Activated naive CD8-positive, alpha-beta T cell treated with anti-CD3 and anti-CD28 coated beads for 36 hours (primary cell): ENCODE results near the gene COL19A1. TPM values are rescaled to one million over a fixed set of nuclear protein-coding genes. Genes with fewer than 3 reads are reported as not detected.
"Not testable (repeated sequence)": the region's sequence is repeated elsewhere in the genome, so short reads cannot be mapped to it uniquely, and the experiment has no call there.

Source experiments
- DNase-seq: peaks from one replicate; pipeline ENCODE4 v3.0.0; 2021
- H3K27ac Mint-ChIP-seq: one replicate; pipeline ENCODE4 v1.8.0; 2022; ENCODE audit warnings: mild to moderate bottlenecking, moderate library complexity, mixed read lengths
- H3K27me3 Mint-ChIP-seq: one replicate; pipeline ENCODE4 v1.8.0; 2022; ENCODE audit warnings: mild to moderate bottlenecking, mixed read lengths
- H3K36me3 Mint-ChIP-seq: one replicate; pipeline ENCODE4 v1.8.0; 2021; ENCODE audit warnings: mild to moderate bottlenecking, mixed read lengths
- H3K4me1 Mint-ChIP-seq: one replicate; pipeline ENCODE4 v1.8.0; 2021; ENCODE audit warnings: mixed read lengths
- H3K4me3 Mint-ChIP-seq: one replicate; pipeline ENCODE4 v1.8.0; 2022; ENCODE audit warnings: mild to moderate bottlenecking, moderate library complexity, mixed read lengths
- H3K9me3 Mint-ChIP-seq: one replicate; pipeline ENCODE4 v1.8.0; 2022; ENCODE audit warnings: mixed read lengths
- total RNA-seq, 2 experiments: library from RNA; stranded (reverse); gene quantifications; one replicate each; pipeline ENCODE4 v1.2.3, GENCODE V29; 2021

The COL19A1 gene
- total RNA-seq, 2 experiments from 2014 or later, result 0.36 to 0.47 TPM

DNA sequence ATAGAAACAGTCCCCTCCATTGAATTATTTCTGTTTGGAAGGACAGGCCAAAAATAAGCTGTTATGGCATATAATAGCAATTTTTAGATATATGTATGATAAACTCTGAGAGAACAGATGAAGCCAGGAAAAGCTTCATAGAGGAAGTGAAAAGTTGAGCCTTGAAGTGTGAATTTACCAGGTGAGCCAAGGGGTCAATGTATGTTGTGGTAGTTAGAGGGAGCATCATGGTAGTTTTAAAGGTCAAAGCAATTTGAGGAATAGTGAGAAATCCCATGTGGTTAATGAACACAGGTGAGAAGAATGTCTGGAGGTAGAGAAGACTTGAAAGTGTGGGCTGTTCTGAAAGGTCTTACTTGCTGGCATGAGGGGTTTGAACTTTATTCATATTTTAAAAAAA is 47.0 kb downstream of the COL19A1 start:
- no peak for DNase-seq
- Mint-ChIP-seq H3K9me3 (no peaks in the 10 kb centered on the region), H3K36me3 (no peaks in the 10 kb centered on the region), H3K27me3 (no peaks in the 10 kb centered on the region), H3K4me3 (no peak overlapping the region), H3K4me1 (peaks cover 7% of the 10 kb centered on the region), H3K27ac (no peak overlapping the region)

DNA sequence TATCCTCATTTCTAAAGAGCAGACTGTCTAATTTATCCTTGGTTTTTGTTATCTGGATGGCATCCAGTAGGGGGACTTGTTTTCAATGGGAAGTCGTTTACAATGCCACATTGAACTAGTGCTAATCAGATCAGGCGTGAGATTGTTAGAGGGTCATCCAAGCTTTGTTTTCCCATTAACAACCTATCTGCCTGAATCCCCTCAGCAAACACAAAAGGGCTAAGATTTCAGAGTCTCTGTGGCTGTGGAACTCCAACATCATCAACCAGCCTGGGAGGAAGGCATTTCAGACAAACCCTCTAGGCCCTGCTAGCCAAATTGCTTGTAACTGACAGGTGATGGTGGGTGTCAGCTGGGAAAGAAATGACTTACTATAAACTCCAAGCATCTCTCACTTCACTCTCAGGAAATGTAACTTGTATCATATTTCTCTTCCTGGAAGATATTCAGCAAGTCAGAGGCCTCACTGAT is 47.7 kb downstream of the COL19A1 start:
- peaks cover 7% of the 10 kb centered on the region for H3K4me1 Mint-ChIP-seq
- H3K9me3 Mint-ChIP-seq, result no peaks in the 10 kb centered on the region
- no peaks in the 10 kb centered on the region for H3K36me3 Mint-ChIP-seq
- no peak overlapping the region for H3K4me3 Mint-ChIP-seq
- no peak overlapping the region for H3K27ac Mint-ChIP-seq
- DNase-seq, result no peak
- H3K27me3 Mint-ChIP-seq, result no peaks in the 10 kb centered on the region

DNA sequence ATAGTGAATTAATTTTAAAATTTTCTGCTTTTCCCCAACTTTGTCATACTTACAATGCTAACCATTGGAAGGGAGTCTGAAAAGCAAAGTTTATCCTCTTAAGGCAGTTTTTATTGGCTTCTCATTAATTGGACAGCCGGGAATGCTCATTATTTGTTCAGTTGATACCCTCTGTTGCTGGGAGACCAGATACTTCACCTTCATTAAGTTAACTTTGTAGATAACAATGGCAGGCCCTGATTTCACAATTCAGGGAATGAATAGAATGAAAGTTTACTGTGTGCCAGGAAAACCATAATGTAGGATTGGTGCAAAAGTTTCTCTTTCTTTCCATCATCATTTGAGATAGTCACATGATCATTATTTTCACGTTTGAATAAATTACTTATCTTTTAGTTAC is 49.0 kb downstream of the COL19A1 start:
- Mint-ChIP-seq H3K36me3 (no peaks in the 10 kb centered on the region), H3K4me1 (peaks cover 7% of the 10 kb centered on the region), H3K27ac (no peak overlapping the region), H3K27me3 (no peaks in the 10 kb centered on the region), H3K9me3 (no peaks in the 10 kb centered on the region), H3K4me3 (no peak overlapping the region)
- no peak for DNase-seq

DNA sequence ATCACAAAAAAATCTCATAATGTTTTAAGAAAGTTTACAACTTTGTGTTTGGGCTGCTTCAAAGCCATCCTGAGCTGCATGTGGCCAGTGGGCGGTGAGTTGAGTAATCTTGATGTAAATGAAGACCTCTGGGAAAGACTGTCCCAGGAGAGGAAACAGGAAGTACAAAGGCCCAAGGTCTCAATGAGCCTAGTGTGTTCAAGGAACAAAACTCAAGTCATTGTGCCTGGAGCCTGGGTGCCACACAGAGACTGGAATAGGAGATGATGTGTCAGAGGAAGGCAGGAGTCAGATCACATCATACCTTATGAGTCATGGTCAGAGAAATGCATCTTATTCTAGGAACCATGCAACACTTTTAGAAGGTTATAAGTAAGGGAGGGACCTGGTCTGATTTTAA is 51.5 kb downstream of the COL19A1 start:
- peak; percentile 13 for DNase-seq
- Mint-ChIP-seq H3K4me1 (peaks cover 7% of the 10 kb centered on the region), H3K9me3 (no peaks in the 10 kb centered on the region), H3K27me3 (no peaks in the 10 kb centered on the region), H3K27ac (peak overlapping the region; percentile 17), H3K4me3 (no peak overlapping the region), H3K36me3 (no peaks in the 10 kb centered on the region)

DNA sequence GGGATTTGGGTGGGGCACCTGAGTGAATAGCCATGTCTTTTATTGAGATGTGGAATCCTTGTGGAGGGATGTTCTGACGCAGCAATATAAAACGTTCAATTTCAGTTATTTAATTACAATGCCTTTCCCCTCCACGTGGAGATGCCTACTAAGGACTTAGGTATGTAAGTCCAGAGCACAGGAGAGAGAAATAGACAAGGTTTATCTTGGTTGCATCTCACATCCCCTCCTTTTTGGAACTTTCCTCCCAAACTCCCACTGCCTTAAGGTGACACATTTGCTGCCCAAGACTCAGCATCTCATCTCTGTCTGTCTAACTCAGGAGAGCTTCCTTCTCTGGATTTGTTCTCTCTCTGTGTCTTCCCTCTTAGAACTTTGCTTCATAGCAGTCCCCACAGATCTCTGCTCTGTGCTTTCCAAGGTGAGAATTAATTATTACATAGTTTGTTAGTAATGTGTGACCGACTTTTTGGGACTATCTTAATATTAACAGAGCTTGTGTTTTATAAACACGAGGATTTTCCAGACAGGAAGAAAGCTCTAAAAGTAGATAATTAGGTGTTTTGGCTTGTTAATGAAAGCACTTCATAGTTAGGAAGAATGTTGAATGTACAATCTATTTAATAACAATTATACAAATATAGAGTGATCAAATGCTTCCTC is 52.6 kb downstream of the COL19A1 start:
- no peaks in the 10 kb centered on the region for H3K27me3 Mint-ChIP-seq
- DNase-seq, result no peak
- peaks cover 7% of the 10 kb centered on the region for H3K4me1 Mint-ChIP-seq
- no peaks in the 10 kb centered on the region for H3K9me3 Mint-ChIP-seq
- no peak overlapping the region for H3K27ac Mint-ChIP-seq
- no peak overlapping the region for H3K4me3 Mint-ChIP-seq
- H3K36me3 Mint-ChIP-seq, result no peaks in the 10 kb centered on the region

DNA sequence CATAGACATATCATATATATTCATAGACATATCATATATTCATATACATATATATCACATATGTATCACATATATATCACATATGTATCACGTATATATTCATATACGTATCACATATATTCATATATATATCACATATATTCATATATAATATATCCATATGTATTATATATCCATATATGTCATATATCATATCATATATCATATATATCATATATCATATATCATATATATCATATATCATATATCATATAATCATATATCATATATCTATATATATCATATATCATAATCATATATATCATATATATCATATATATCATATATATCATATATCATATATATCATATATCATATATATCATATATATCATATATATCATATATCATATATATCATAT is 54.7 kb downstream of the COL19A1 start:
- not testable (repeated sequence) for H3K27me3 Mint-ChIP-seq, H3K9me3 Mint-ChIP-seq, H3K4me1 Mint-ChIP-seq, H3K4me3 Mint-ChIP-seq, H3K36me3 Mint-ChIP-seq, H3K27ac Mint-ChIP-seq, DNase-seq

DNA sequence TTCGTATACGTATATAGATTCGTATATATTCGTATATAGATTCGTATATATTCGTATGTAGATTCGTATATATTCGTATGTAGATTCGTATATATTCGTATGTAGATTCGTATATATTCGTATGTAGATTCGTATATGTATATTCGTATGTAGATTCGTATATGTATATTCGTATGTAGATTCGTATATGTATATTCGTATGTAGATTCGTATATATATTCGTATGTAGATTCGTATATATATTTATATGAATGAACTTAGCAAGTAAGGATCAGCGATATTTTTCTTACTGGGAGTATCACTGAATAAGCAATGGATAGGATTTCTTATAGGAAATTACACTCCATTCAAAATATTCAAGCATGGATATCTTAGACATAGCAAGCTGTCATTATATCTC is 55.3 kb downstream of the COL19A1 start:
- H3K36me3 Mint-ChIP-seq, H3K27me3 Mint-ChIP-seq, H3K4me3 Mint-ChIP-seq, DNase-seq, H3K27ac Mint-ChIP-seq, H3K9me3 Mint-ChIP-seq, H3K4me1 Mint-ChIP-seq: not testable (repeated sequence)

DNA sequence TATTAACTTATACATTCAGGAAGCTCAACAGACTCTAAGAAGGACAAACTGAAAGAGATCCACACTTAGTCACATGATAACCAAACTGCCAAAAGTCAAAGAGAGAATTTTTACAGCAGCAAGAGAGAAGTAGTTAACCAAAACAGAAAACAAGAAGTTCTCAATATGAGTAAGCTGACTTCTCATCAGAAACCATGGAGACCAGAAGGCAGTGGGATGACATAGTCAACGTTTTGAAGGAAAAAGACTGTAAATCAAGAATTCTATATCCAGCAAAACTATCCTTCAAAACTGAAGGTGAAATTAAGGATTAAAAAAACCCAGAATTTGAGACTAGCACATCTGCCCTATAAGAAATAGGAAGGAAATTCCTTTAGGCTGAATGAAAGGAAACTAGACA is 60.4 kb downstream of the COL19A1 start:
- H3K27me3 Mint-ChIP-seq, result peaks cover 3% of the 10 kb centered on the region
- H3K36me3 Mint-ChIP-seq, result no peaks in the 10 kb centered on the region
- H3K4me3 Mint-ChIP-seq, result no peak overlapping the region

DNA sequence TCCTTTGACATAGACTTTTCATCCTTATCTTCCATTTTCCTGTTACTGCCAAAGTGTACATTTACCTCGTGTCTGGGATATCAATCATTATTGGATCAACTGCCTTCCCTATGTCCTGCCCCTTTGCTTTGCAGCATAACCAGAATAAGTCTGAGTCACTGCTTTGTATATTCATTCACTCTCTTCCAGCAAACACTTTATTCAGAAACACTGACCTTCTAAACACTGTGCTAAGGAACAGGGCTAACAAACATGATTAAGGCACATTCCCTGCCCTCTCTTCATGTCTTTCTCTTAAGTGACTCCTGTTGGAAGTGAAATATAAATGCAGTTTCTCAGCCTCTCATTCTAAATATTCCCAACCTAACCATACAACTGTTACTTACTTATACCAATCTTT is 66.9 kb downstream of the COL19A1 start:
- no peaks in the 10 kb centered on the region for H3K36me3 Mint-ChIP-seq
- H3K4me1 Mint-ChIP-seq, result no peaks in the 10 kb centered on the region
- H3K4me3 Mint-ChIP-seq, result no peak overlapping the region
- H3K27me3 Mint-ChIP-seq, result peaks cover 14% of the 10 kb centered on the region
- H3K9me3 Mint-ChIP-seq, result no peaks in the 10 kb centered on the region
- no peak for DNase-seq
- H3K27ac Mint-ChIP-seq, result no peak overlapping the region

More for the DNA sequence above, 60.4 kb downstream of the COL19A1 start:
- no peak for DNase-seq
- no peak overlapping the region for H3K27ac Mint-ChIP-seq
- H3K4me1 Mint-ChIP-seq, result no peaks in the 10 kb centered on the region
- peaks cover 11% of the 10 kb centered on the region for H3K9me3 Mint-ChIP-seq

DNA sequence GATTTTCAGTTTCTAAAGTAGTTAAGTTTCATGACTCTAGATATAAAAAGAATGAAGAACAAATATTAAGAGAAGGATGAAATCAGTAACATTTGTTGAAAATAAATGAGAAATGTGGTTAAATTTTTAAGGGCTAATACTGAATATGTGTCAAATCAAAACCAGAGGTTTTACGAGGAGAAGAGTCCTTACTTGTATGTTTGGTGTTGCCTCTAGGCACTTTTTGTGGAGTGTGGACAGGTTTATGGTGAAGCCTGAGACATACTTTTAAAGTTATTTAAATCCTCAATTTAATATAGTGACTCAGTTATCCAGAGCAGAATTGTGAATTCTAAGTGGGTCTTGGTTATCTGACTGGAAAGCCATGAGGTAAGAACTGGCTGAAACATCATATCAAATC is 68.7 kb downstream of the COL19A1 start:
- H3K27ac Mint-ChIP-seq, result no peak overlapping the region
- H3K9me3 Mint-ChIP-seq, result no peaks in the 10 kb centered on the region
- no peak for DNase-seq
- H3K4me3 Mint-ChIP-seq, result no peak overlapping the region
- peaks cover 14% of the 10 kb centered on the region for H3K27me3 Mint-ChIP-seq
- H3K4me1 Mint-ChIP-seq, result peaks cover 2% of the 10 kb centered on the region
- H3K36me3 Mint-ChIP-seq, result no peaks in the 10 kb centered on the region

DNA sequence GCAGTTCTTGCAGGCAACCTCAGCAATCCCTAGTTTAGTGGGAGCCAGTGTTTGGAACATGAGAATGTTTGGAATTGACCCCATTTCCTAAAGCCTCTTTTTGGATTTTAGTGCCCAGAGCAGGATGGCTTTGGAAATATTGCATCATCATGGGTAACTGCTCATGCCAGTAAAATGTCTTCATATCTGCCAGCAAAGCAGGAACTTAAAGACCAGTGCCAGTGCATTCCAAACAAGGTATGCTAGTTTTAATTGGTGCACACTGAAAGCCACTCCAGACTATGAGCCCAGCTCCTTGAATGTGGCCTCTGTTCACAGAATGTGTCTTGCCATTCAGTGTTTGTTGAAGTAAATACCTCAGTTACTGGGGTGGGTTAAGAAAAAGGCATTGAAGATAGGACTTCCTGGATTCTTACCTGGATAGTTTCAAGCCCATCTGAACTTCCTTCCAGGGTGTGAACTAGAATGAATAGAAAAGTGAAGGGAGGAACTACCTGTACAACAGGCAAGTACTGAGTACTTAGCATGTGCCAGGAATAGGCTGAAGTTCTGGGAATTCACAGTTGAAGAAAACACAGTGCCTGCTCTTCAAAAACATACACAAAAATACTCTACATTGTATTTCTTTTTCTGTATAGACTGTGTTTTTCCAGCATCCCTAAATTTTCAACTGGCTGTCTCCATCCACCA is 70.5 kb downstream of the COL19A1 start:
- Mint-ChIP-seq H3K36me3 (no peaks in the 10 kb centered on the region), H3K9me3 (no peaks in the 10 kb centered on the region), H3K27me3 (peaks cover 15% of the 10 kb centered on the region), H3K4me1 (peaks cover 2% of the 10 kb centered on the region), H3K4me3 (no peak overlapping the region), H3K27ac (no peak overlapping the region)
- DNase-seq, result no peak

DNA sequence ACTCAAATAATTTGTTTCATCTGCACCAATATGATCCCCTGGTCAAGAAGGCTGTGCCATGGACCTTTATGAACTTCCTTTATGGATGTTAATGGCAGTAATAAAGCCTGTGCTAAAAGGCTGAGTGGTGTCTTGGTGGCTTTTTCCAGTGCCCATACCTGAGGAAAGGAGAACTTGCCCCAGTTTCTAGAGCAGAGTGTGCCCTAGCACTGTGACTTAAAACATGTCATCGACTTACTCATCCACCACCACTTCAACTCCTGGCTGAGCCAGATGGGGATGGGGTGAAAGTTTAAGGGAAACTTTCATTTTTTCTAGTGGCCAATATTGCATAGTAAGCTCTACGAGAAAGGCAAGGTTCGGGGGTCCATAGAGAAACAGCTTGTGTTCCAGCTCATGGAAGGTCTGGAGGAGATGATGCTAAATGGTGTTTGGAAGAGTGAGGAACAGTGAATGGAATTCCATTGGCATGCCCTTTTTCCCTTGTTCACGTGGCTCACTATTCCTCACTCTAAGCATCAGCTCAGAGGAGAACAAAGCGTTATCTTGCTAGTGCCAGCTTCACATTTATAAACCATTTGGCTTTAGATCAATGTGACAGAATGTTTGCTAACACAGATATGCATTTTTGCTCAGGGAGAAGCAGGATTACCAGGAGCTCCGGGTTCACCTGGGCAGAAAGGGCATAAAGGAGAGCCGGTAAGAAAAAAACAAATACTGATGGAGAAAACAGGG is 71.2 kb downstream of the COL19A1 start:
- no peak for DNase-seq
- Mint-ChIP-seq H3K4me3 (no peak overlapping the region), H3K27me3 (peaks cover 15% of the 10 kb centered on the region), H3K36me3 (no peaks in the 10 kb centered on the region), H3K9me3 (no peaks in the 10 kb centered on the region), H3K27ac (no peak overlapping the region), H3K4me1 (peaks cover 2% of the 10 kb centered on the region)

DNA sequence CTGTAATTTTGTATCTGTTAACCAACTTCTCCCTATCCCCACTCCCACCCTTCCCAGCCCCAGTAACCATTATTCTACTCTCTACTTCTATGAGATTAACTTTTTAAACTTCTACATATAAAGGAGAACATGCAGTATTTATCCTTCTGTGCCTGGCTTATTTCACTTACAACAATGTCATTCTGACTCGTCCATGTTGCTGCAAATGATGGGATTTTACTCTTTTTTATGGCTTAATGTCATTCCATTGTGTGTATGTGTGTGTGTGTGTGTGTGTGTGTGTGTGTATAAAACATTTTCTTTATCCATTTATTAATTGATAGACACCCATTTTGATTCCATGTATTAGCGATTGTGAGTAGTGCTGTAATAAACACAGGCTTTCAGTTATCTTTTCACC is 76.1 kb downstream of the COL19A1 start:
- Mint-ChIP-seq H3K36me3 (no peaks in the 10 kb centered on the region), H3K4me3 (no peak overlapping the region), H3K27ac (no peak overlapping the region), H3K4me1 (peaks cover 2% of the 10 kb centered on the region), H3K27me3 (peaks cover 21% of the 10 kb centered on the region), H3K9me3 (no peaks in the 10 kb centered on the region)
- no peak for DNase-seq

DNA sequence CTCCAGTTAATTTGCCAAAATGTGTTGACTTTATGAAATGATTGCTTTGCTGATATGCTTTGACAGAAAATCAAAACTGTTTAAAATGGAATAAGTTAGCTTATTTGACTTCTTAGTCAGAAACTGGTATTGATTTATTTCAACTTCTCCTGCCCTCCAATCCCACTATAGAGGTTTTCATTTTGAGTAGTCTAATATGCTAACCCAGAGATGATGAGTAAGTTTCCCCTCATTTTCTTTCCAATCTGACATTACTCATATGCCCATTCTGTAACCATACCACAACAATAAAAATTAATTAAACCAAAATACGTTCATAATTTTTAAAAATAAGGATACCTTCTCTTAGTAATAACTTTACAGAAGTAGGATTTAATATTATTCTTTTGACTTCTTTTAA is 78.8 kb downstream of the COL19A1 start:
- no peak overlapping the region for H3K27ac Mint-ChIP-seq
- peaks cover 25% of the 10 kb centered on the region for H3K27me3 Mint-ChIP-seq
- no peaks in the 10 kb centered on the region for H3K4me1 Mint-ChIP-seq
- DNase-seq, result no peak
- no peaks in the 10 kb centered on the region for H3K9me3 Mint-ChIP-seq
- no peak overlapping the region for H3K4me3 Mint-ChIP-seq
- H3K36me3 Mint-ChIP-seq, result no peaks in the 10 kb centered on the region

DNA sequence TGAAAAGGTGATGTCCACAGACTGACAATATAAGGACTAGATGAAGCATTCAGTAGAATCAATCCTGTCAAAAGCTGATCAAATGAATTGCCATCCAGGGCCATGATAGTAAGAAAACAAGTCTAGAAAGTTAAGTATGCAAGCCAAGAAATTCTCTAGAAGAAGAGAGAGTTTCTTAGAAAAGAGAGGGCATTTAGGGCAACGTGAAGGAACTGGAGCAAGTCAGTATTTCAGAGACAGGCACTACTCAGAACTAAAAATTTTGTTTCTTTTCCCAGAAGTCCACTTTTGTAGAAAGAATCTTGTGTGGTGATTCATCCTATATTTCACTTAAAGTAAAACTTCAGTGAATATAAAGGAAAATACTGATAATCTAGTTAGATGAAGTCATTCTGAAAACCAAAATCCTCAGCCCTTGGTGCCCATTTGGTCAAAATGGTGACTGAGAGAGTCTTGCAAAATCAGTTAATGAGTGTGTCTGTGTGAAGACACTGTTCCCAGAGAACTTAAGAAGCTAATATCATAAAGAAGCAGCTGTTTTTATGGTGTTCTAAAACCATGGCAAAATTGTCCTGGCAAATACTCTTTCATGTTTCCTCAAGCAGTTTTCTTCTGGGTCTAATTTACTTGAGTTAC is 82.2 kb downstream of the COL19A1 start:
- Mint-ChIP-seq H3K4me1 (no peaks in the 10 kb centered on the region), H3K9me3 (no peaks in the 10 kb centered on the region), H3K4me3 (no peak overlapping the region), H3K27me3 (peaks cover 21% of the 10 kb centered on the region), H3K36me3 (no peaks in the 10 kb centered on the region), H3K27ac (no peak overlapping the region)
- DNase-seq, result no peak
